Stimulated activated CD4-positive, alpha-beta T cell treated with anti-CD3 and anti-CD28 coated beads, Interleukin-2, amount 100 ng/mL, for 4 hours (primary cell): Measurements from ENCODE around the gene TPM3.
"Not testable (repeated sequence)": the region's sequence is repeated elsewhere in the genome, so short reads cannot be mapped to it uniquely, and the experiment has no call there.

Source experiments
- DNase-seq: peaks from one replicate; pipeline ENCODE4 v3.0.0-alpha.2; 2020; ENCODE audit warnings: low read depth

The TPM3 gene

DNA sequence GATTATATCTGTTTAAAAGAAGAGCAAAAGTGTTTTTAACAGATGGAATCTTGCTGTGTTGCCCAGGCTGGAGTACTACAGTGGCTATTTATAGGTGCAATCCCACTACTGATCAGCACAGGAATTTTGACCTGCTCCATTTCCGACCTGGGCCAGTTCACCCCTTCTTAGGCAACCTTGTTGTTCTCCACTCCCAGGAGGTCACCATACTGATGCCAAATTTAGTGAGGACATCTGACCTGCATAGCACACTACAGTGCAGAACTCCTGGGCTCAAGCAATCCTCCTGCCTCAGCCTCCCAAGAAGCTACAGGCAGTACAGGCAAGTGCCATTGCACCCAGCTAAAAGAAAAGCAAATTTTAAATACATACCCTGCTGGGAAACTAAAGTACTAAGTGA is 25.7 kb downstream of the TPM3 start:
- no peak for DNase-seq

GRCh38 chr1:154159554-154159953 is 32.3 kb downstream of the TPM3 start:
- DNase-seq, result no peak

- DNase-seq, result no peak
Measured at GRCh38 chr1:154158307-154159125, 33.4 kb downstream of the TPM3 start.

- peak; percentile 68 for DNase-seq
Measured at GRCh38 chr1:154157520-154158306, 34.2 kb downstream of the TPM3 start.

- DNase-seq, result no peak
Measured at GRCh38 chr1:154155251-154155650, 36.6 kb downstream of the TPM3 start.

DNA sequence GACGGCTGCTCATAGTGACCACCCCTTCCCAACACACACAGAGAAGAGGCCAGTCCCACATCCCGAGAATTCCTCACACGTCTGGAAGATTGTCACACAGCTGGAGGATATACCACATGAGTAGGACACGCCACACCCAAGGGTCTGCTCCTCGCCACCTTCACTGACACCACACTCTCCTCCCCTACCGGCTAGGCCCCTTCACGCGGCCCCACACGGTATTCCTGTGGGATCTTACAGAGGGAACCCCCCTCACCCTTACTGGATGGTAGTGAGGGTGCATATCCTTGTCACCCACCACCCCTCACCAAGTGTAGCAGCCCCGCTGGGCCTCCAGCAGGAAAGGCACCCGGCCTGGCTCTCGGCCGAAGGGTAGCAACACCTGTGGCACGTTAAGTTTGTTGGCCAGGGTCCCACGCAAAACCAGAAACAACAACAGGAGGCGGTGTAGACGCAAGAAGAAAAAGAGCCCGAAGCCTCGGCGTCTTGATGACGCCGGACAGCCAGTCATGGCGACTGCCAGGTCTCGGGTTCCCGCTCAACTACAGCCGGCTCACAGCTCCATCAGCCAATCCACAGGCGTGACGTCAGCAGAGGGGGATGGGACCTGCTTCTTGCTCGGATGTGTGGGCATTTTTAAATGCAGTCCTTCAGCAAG is 37.2 kb downstream of the TPM3 start, which contains the start of gene NUP210L:
NUP210L (minus strand) TSS at position 540 of the 658 bp plus-strand sequence.
- DNase-seq, result no peak

GRCh38 chr1:154154053-154154452 is 37.8 kb downstream of the TPM3 start:
- DNase-seq, result no peak

DNA sequence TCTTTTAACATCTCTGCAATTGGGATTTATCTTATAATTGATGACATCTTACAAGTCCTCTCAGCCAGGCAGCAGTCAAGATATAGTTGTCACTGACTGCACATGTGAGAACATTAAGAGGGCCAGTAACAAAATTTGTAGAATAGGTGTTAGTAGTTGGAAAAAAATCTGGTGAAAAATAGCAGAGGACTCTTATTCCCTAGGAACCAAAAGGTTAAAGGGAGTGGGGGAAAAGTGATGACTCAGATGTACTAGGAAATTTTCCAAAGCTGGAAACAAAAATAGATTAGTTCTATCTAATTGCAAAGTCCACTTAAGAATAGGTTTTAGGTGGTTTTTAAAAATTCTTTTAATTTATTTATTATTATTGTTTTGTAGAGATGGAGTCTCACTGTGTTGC is 40.6 kb downstream of the TPM3 start:
- DNase-seq, result no peak

DNA sequence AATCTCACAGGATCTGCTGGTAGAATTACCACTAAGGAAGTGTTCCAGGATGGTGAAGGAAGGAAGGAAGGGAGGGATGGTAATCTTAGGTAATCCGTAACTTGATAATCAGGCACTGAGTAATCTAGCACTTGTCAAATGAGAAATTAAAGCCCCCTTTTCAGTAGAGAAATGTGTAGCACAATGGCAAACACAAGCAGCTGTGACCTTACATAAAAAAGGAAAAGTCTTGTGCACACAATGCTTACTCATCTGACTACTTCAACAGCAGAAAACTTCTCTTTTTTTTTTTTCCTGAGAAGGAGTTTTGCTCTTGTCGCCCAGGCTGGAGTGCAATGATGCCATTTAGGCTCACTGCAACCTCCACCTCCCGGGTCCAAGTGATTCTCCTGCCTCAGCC is 43.1 kb downstream of the TPM3 start:
- no peak for DNase-seq

DNA sequence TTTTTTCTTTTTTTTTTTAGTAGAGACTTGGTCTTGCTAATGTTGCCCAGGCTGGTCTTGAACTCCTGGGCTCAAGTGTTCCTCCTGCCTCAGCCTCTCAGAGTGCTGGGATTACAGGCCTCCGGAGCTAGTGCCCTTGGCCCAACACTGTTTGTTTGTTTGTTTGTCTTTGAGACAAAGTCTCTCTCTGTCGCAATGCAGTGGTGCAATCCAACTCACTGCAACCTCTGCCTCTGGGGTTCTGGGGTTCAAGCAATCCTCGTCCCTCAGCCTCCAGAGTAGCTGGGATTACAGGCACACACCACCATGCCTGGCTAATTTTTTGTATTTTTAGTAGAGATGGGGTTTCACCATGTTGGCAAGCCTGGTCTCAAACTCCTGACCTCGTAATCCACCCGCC is 44.4 kb downstream of the TPM3 start:
- not testable (repeated sequence) for DNase-seq

GRCh38 chr1:154145986-154146385 is 45.9 kb downstream of the TPM3 start:
- no peak for DNase-seq

- DNase-seq, result no peak
Measured at GRCh38 chr1:154142358-154142757, 49.5 kb downstream of the TPM3 start.

DNA sequence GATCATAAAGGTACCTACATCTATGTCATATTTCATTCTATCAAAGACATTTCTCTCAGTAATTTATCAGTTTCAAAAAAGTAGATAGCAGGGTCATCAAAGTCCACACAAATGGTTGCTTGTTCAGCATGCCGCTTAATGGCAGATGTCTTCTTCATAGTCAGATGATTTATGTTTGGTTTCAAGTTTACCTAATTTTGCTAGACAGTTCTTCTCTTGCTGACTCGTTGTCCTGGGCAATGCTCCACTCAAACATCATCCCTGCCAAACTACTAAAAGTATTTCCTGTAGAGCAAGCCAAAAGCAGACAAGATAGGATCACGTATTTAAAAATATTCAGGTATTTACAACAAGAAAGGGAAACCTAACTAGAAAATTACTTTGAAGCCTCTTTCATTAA is 50.7 kb downstream of the TPM3 start:
- no peak for DNase-seq

- no peak for DNase-seq
Measured at GRCh38 chr1:154137888-154138287, 54.0 kb downstream of the TPM3 start.

- DNase-seq, result no peak
Measured at GRCh38 chr1:154133256-154133655, 58.6 kb downstream of the TPM3 start.

DNA sequence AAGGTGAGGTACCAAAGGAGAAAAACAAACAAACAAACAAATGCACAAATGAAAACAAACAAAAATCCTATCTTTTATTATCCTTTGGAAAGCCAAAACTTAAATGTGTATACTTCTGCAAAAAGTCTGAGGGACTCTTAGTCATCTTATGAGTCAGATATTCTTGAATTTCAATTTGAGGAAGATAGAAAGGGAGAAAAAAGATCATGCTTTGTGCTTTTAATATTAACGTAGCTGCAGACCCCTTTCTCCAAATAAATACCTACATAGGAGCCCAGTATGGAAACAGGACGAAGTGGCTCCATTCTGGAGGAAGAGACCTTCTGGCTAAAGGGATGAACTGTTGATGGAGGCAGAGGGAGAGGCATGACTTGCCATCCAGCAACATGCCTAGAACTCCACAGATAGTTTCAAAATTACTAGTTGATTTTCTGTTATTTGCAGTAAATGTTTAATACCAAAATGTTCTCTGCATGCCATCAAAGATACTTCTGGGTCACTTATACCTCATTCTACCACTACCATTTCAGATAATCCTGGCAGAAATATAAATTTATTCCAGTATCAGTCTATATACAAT is 62.4 kb downstream of the TPM3 start:
- no peak for DNase-seq

DNA sequence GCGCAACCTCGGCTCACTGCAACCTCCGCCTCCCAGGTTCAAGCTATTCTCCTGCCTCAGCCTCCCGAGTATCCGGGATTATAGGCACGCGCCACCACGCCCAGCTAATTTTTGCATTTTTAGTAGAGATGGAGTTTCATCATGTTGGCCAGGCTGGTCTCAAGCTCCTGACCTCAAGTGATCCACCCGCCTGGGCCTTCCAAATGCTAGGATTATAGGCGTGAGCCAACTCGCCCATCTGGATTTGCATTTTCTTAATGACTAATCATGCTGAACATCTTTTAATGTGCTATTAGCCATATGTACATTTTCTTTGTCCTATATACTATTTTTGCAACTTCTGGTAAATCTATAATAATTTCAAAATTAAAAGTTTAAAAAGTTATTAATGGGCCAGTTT is 68.7 kb downstream of the TPM3 start:
- not testable (repeated sequence) for DNase-seq

DNA sequence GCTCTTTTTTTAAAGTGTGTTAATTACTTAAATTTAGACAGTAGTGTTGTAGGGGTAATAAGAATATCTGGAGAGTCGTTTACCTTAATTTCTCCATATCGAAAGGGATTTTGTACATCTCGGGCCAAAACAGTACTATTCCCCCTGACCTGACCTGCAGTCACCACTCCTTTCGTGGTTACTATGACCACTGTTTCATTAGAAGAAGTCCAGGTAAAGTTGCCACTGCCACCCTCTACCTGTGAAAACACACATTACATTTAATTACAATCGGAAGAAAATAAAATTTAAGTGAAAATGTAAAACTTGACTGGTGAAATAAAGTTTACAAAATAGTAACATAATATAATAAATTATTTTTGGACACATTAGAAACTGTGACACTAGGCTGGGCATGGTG is 74.3 kb downstream of the TPM3 start:
- DNase-seq, result no peak

DNA sequence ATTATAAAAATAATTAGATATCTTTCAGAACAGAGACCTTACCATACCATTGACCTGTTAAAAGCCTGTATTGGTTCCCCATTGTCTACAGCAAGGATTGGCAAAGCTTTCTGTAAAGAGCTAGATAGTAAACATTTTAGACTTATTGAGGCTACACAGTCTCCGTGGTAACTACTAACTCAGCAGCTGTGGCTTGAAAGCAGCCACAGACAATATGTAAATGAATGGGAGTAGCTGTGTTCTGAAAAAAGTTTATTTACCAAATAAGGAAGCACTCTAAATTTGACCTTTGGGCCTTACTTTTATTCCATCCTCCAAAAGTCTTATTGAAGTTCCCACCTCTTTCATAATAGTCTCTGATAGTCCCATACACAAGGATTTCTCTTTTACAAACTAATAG is 76.7 kb downstream of the TPM3 start:
- DNase-seq, result no peak
